ENCODE data around the gene SPATA24.

DNA sequence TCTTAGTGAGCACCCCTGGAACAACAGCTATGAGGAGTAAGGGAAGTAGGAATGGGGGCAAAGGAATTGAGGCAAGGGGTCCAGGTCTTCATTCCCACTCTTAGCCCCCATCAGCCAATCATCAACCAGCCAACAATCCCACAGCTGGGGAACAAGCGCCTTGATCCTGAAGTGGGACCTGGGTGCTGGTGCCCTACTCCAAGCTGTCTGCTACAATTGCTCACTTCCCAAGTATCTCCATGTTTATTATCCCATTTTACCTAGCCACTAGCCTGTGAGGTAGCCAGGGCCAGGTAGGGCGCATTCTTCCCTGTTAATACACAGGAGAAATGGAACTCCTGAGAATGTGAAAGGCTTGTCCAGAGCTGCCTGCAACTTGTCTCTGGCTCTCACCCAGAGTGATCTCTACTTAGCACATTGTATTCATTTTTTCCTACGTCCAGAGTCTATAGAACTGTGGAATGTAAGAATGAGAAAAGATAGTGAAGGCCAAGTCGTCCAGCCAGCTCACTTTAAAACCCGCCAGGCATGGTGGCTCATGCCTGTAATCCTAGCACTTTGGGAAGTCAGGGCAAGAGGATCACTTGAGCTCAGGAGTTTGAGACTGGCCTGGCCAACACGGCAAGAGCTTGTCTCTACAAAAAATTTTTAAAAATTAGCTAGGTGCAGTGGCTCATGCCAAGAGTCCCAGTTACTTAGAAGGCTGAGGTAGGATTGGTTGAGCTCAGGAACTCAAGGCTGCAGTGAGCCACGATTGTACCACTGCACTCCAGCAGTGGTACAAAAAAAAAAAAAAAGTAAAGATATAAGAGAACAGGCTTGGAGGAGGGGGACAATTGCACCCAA lies 41.7 kb upstream of the SPATA24 start:
- TF ChIP-seq, protein P1, sequence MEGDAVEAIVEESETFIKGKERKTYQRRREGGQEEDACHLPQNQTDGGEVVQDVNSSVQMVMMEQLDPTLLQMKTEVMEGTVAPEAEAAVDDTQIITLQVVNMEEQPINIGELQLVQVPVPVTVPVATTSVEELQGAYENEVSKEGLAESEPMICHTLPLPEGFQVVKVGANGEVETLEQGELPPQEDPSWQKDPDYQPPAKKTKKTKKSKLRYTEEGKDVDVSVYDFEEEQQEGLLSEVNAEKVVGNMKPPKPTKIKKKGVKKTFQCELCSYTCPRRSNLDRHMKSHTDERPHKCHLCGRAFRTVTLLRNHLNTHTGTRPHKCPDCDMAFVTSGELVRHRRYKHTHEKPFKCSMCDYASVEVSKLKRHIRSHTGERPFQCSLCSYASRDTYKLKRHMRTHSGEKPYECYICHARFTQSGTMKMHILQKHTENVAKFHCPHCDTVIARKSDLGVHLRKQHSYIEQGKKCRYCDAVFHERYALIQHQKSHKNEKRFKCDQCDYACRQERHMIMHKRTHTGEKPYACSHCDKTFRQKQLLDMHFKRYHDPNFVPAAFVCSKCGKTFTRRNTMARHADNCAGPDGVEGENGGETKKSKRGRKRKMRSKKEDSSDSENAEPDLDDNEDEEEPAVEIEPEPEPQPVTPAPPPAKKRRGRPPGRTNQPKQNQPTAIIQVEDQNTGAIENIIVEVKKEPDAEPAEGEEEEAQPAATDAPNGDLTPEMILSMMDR (IDR thresholded peaks at IDR 0.05): no peak
- TF ChIP-seq POLR2A (IDR thresholded peaks at IDR 0.05): no peak

All from body of pancreas (tissue), 4 donors.